GM21367 (cell line): Measurements from ENCODE around the gene KRTDAP.

Experiments
- ATAC-seq: cut with Tn5 transposase; IDR thresholded peaks from one replicate; pipeline ENCODE4 v1.9.1; 2021; ENCODE audit not compliant: unreplicated experiment

The KRTDAP gene

DNA sequence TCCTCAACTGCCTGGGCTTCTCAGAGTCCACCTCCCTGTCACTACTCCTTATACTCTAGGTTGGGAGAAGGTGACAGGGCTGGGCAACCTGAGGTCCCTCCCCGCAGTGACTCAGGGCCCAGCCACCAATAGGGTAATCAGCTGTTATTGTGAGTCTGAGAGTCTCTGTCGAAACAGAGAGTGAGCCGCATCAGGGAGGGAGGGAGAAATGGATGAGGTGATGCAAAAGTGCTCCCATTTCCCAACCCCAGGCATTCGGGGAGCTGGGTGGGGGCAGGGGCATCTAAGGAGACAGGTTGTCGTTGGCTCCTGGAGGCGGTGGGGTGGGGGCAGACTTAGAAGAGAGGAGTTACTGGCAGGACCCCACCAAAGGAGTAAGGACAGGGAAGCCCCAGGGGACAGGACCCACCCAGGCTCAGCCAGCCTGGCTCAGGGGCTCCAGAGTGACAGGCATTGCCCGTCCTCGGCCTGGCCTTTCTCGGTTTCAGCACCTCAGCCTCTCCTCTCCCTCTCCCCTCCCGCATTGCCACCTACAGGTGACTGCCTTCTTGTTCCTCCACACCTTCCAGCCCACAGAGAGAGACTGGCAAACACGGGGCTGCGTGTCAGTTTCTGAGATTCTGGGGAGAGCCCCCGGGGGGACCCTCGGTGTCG, 23.5 kb upstream of the KRTDAP start, which contains the start of gene DMKN:
Gene DMKN, minus strand, starts transcription at position 22 of the 654 bp plus-strand sequence. CDS start 174 bp downstream, outside the sequence.
- no peak for ATAC-seq

DNA sequence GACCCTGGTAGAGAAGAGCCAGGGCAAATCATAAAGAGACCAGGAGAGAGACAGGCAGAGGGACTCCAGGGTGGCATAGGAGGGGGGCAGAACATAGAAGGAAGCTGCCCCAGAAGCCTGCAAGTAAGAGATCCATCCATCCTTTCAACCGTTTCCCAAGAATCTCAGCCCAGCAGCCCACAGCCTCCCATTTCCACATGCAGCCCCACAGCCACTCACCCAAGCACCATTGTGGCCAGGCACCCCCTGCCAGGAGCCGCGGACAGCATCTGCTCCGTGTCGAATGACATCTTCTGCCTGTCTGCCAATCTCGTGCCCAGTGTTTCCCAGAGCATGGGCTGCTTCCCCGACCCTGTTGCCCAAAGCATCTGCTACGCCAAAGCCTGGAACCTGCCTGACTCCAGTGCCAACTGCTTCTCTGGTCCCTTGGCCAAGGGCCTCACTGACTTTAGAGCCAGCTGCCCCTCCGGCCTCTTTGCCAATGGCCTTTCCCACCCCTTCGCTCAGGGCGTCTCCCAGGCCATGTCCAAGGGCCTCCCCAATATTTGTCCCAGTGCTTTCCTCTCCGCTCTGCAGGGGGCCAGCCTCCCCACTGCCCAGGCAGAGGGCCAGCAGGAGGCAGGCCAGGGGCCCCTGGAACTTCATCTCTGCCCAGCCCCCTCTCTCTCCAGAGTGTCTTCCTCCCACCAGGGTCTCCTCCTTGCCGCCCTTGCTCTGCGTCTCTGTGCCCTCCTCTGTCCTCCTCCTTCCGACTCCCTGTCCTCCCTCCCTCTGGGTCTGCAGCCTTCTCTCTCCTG, 22.8 kb upstream of the KRTDAP start:
- no peak for ATAC-seq

DNA sequence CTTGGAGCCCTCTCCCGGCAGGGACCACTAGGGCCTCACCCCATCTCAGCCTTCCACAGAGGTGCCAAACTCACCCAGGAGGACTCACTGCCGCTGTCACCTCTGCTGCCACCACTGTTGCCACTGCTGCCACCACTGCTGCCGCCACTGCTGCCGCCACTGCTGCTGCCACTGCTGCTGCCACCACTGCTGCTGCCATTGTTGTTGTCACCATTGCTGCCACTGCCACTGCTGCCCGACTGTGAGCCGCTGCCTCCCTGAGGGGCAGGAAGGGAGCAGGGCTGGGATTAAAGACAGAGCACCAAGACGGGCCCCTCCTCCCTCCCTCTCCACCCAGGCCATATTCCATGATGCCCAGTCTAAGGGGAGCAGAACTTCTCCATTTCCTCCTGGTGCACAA, 21.1 kb upstream of the KRTDAP start:
- no peak for ATAC-seq

DNA sequence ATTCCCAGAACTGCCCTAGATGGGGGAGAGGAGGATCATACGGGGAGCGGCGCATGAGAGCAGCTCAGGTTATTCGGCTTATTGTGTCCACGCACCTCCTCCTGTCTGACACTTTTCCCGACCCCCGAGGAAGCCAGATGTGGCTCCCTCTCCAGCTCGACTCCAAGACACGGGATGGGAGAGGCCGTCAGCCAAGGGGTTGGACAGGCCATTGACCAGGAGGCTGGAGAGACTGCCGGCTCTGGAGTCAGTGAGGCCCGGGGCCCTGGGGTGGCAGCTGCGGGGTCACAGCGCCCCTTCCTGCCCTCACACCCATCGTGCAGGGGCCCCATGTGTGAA, 20.3 kb upstream of the KRTDAP start:
- ATAC-seq = no peak

DNA sequence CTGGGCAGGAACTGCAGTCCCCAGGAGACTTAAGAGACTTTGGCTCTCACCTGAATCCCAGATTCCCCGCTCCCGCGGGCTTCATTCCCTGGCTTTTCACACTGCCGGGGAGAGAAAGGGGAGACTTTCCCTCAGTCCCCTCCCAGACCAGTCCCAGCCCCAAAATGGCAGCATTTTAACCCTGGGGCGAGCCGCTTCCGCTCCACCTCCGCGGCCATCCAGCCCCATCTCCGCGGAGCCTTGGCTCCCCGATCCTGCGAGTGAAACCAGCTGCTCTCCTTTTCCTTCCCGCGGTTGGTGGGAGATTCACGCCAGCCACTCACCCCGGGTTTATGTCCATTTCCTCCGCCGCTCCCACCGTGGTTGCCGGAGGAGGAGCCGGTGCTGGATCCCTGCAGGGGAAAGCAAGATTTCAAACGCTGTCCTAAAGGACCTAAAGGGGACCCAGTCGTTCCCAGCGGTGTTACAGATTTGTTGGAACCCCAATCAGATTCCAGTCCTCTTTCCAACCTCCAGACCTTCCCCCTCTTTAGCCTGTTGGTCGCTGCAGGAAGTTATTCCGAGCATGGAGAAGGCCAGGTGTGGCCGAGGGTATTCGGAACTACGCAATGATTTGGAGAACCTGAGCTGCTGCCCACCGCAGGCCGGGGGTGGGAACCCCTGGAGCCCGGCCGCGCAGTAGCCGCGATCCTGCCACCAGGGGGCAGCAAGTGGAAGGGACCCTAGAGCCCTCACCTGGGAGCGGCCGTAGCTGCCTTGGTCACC, 19.8 kb upstream of the KRTDAP start:
- ATAC-seq = no peak

DNA sequence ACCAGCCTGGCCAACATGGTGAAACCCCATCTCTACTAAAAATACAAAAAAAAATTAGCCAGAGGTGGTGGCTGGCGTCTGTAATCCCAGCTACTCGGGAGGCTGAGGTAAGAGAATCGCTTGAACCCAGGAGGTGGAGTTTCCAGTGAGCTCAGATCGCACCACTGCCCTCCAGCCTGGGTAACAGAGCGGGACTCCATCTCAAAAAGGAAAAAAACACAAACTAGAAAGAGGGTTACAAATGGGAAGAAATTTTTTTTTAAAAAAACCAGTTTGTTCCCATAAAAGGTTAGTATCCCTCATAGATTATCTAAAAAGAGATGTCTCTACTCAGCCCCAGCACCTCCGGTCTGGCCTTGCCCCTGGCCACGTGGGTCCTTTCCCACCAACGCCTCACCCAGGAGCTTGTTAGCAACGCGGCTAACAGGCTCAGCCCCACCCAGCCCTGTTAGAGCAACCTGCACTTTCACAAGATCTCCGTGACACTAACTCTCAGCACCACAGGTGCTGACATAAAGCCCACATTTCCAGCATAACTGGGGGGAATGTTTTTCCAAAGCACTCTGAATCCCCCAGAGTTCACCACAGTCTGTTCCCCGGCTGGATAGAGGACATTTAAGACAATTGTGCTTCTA, 18.9 kb upstream of the KRTDAP start:
- no peak for ATAC-seq

DNA sequence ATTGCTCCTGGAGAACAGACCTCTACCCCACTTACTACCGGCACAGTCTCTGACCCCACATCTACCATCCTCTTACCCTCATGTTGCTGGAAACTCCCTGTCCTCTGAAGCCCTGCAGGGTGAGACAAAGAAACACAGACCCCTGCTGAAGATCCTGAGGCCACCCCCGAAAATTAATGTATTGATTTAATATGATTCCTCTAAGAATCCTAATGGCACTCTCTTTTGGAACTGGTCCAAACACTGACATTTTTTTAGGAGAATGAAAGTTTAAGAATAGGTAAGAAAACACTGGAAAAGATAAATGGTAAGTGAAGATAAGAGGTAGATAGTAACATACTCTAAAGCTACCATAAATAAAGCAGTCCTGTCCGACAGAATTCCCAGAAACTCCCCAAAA, 17.9 kb upstream of the KRTDAP start:
- ATAC-seq = no peak

DNA sequence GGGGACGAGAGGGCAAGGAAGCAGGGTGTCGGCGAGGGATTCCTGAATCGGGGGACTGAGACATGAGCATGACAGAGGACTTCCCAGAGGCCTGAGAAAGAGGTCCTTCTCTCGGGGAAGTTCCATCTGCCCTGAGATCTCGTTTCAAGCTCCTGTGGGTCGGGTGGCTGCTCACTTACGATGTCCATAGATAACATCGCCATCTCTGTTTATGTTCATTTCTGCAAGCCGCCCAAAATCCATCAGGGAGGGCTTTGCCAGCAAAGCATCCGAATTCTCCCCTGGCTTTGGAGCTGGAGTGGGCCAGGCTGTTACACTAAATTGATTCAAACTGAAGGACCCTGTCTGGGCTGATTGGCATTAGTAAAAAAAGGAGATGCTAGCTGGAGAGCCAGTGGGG, 17.3 kb upstream of the KRTDAP start:
- no peak for ATAC-seq

DNA sequence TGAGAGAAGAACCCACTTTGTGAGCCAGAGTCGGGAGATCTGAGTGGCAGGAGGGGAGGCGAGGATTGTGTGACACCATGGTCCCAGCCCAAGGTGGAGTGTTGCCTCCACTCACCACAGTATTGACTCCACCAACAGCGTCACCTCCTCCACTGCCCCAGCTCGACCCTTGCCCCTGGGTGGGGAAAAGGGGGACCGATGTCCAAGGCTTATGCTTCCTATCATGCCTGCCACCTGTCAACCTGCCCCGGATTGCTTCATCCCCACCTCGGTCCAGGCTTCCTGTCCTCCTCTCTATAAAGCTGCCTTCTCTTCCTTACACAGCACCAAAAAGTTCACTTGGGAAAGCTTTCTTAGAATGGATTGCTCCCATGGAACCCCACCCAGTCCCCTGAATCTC, 15.7 kb upstream of the KRTDAP start:
- ATAC-seq = no peak

DNA sequence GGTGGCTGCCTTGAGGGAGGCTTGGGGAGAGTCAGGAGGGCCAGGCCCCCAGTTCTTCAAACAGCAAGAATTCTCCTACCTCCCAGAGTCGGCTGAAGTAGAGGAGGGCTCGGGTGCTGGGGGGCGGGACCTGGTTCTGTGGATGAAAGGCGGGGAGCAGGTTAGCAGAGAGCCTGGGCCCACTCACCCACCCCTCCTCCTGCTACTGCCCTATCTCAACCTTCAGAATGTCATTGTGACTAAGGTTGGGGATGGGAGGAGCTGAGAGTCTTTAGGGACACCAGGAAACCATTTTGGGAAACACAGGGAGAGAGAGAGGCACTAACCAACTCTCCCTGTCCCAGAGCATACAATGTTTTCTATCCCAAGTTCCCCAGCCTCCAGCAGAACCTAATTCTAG, 12.5 kb upstream of the KRTDAP start:
- ATAC-seq = no peak

DNA sequence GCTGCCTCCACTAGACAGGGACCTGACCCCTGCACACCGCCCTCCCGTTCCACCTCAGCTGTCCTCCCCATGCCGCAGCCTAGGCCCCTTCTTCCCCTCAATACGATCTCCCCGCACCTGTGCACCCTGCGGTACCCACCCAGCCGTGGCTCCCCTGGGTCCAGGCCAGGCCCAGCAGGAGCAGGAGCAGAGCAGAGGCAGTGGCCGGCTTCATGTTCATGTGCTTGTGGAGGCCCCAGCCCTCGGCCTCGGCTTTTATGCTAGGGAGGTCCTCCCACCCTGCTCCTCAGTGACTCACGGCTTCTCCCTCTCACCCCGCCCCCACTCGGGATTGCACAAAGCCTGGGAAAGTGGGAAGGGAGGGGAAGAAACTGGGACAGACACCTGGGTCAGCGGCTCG, 11.4 kb upstream of the KRTDAP start:
- no peak for ATAC-seq

DNA sequence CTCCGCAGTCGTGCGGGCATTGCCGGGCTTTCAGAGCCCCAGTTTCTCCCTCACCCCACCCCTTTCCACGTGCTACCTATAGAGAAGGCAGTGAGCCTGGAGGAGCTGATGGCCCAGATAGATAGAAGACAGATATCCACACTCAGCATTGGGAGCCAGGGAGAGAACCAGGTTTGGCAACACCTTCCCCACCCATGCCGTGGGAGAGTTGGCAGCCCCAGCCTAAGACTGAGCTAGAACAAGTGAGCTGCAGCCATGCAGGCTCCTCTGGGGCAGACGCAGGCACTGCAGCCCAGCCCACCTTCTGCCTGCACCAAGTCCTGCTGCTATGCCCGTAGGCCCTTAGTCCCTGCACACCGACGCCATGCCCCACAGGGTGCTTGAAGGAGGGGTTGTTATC, 10.3 kb upstream of the KRTDAP start:
- ATAC-seq = no peak

DNA sequence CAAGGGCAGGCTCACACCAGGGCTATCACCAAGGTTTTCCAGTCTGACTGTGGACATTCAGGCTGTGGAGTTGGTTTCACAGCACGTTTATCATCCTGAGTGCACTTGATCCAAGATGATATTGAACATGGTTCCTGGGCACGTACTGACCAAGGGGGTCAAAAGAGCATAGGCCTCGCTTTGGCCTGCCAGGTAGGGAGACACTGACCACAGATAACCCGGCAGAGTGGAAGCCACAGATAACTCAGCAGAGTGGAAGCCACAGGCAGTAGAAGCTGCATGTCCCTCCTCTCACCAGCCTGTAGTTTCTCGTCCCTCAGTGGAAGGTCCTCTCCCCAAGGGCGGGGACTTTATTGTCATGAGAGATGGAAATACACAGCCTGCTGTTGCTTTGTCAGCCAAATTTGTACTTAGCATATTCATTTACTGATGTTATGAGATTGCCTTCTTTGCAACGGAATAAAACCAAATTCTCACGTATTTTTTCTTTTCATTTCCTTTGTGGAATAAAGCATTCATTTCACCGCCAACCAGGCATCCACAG, 8.8 kb upstream of the KRTDAP start:
- no peak for ATAC-seq

DNA sequence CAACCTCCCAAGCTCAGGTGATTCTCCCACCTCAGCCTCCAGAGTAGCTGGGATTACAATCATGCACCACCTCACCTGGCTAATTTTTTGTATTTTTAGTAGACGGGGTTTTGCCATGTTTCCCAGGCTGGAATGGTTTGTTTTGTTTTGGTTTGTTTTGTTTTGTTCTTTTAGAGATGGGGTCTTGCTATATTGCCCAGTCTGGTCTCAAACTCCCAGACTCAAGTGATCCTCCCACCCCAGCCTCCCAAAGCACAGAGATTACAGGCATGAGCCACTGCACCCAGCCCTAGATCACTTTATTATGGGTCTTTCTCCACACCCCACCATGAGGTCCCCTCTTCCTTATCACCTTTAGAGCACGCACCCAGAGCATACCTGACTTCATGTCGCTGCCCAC, 8.0 kb upstream of the KRTDAP start:
- ATAC-seq = no peak

DNA sequence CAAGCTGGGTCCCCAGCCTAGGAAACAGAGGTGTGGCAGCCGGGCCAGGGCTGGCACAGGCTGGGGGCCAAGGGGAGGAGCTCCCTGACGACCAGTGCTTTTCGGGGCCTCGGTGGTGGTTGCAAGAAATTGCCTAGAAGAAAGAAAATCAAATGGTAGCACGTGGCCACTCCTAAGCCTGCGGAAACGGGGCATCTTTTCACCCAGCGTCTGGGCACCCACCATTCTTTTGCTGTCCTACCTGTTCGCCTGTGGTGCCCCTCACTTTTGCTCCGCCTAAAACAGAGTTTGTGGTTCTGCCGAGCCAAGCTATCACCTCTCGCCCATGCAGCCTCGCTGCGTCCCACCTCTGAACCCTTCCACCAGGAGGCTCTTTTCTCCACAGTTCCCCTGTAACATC, 7.1 kb upstream of the KRTDAP start:
- no peak for ATAC-seq

DNA sequence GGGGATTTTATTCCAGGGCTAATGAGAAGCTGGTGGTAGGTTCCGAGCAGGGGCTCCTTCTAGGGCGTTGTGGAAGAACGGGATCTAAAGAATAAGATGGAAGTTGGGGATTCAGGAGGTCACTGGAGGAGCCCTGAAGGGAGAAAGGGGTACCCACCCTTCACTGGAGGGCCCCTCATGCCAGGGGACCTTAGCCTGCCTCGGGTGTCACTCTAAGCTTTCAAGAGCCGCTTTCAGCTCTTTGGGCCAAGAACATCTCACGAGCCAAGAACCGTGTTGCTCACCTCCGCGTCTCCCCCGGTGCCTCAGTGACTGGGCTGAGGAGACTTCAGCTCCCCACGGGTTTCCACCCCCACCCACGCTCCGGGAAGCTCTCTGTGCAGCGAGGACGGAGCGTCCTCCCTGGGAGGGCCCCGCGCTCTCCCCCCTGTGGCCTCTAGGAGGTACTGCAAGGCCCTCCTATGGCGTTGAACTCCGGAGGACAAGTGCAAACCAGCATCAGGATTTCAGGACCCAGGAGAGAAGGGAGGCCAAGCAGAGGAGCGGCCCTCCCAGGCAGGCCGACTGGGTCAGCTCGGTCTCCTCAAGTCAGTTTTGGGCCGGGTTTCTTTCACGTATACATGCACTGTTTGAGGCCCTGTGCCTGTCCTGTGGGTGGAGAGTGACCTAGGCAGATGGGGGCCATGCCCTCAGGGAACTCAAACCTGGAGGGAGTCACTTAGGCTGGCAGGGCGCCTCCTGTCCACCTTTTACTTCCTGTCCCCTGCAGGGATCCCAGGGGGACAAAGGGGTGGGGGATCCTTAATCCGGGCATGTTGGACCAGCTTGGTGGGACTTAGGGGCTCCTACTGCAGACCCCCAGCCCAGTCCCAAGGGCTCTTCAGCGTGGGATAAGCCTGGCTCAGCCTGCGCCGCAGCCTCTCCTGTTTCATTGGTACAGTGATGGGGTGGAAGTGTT, 5.1 kb upstream of the KRTDAP start:
- no peak for ATAC-seq

DNA sequence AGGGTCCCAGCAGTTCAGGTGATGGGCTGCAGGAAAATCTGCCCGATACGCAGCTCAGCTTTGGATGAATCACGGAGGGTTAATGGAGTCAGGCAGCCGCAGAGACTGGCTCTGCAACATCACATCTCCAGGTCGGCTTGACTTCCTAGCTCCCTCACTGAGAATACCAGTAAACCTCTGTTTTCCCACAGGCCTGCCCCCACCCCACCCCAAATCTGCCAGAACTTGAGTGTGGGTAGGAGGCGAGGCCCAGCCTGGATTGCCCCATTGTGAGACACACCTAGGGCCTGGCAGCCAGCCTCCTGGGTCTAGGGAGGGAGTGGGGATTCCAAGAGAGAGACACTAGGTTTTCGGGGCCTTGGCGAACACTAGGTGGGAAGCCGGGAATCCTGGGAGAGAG, 3.7 kb upstream of the KRTDAP start:
- ATAC-seq = no peak

DNA sequence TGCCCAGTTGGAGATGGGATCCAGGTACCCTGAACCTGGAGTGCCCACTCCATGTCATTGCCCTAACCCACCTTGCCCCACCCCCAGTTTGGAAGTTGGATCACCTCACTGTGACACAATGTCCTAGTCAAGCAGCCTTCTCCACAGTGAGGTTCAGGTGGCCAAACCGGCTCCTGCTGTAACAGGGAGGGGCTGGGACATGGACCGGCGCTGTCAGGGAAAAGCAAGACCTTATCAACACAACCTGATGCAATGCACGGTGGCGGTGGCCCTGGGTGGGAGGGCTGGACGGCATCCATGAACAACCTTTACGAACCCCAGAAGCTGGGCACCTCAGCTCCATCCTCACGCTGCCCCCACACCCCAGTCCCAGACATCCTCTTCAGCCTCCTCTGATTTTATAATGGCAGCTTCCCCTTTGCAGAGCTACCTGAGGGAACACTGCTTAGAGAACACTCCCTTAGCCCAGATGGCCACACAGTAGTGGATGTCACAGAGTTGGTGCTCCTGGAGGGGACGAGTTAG, 1.6 kb upstream of the KRTDAP start:
- ATAC-seq = no peak

DNA sequence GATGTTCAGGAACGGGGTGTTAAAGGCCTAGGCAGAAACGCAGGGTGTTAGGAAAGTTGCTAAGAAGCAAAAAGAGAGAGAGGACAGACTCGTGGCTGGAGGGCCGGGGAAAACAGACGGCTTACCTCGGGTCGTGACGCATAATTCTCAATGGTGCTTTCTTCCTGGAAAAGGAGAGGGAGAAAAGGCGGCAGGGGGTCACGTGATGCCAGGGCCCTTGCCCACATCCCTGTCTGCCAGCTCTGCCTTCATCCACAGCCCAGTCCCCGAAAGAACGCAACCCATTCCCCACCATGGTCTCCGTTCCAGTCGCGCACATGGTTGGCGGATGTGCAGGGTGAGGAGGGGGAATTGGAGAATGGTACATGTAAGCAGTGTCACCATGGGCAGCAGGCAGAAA, 1.6 kb downstream of the KRTDAP start:
- ATAC-seq = no peak

DNA sequence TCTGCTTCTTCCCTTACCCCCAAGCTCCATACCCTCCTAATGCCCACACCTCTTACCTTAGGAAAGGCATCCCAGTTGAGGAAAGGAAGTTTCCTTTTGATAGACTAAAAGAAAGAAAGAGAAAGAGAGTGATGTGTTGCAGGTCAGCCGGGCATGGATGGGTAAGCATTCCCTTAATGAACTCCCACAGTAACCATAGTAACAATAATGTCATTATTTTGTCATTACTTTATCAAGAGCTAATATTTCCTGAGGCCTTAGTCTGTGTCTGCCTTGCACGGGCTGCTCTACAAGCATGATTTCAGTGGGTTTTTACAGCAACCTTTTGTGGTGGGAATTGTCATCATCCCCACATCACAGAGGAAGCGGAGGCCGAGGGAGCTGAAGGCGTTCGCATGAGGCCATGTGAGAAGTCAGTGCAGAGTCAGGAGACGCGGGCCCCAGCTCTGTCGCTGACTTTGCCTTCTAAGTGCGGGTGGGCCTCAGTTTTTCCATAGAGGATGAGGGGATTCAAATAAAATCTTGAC, 2.5 kb downstream of the KRTDAP start:
- ATAC-seq = no peak
